Measurements from ENCODE around the gene NPBWR2.
"Not testable (repeated sequence)": the region's sequence is repeated elsewhere in the genome, so short reads cannot be mapped to it uniquely, and the experiment has no call there.

NPBWR2 gene

DNA sequence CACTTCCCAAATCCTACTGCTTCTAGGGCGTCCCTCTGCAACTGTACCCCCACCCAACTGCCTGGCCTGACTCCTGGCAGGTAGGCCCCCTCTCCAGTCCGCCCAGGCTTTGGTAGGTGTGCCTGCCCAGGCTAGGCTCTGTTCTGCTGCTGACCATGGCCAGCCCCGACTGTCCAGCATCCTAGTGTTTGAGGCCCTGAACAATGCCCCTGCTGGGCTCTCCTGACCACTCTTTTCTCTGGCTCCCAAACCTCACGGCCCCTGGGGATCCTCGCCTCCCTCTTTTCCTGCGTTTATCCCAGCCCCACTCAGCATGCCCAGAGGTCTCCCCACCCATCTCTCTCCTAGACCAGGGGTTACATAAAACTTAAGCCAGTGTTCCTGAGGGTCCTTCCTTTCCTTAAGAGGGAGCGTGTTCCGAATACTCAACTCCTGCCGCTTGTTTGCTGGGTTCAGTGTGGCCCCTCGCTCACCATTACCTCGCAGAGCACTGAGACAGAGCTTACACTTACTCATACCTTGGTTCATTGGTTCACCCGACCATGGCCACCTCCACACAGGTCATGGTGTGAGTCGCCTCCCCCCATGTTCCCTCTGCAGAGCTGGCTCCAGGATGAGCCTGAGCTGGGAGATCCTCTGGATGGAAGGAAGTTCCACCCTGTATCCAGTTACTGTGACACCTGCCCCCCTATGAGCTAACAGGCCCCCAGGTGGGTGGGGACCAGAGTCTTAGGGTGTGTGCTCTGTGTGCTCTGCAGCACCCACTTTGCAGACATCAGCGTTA lies 35.8 kb upstream of the NPBWR2 start:
- no peak for DNase-seq

DNA sequence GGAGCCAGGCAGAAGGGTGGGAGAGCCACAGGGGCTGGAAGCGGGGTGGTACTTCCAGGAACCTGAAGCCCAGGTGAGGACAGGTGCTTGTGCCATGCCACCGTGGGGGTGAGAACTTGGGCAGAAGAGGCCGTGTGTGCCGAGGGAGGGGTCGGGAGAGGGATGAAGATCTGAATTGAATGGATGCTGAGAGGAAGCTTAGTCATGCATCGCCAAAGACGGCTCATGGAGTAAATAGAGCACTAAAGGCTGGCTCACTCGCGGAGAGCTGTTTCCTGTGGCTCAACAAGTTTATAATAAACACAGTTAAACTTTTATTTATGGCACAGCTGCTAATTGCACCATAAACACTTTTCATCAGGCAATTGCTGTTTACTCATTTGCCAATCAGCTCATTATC lies 35.2 kb upstream of the NPBWR2 start:
- no peak for DNase-seq

DNA sequence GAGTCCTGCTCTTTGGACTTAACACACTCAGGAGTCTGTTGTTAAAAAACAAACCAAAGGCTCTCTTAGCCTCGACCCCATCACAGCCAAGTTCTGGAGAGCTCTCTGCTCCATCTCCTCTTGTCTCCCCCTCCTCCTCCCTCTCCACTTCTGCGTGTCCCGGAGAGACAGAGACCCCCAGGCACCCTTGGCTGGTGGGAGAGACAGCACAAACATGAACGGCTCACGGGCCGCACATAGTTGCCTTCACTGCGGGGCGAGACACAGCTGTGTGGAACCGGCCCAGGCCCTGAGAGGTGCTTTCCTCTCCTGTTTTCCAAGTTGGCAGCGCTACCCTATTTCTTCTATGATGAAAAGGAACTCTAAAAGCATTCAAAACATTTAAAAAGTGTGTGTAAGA lies 33.6 kb upstream of the NPBWR2 start:
- DNase-seq: no peak

DNA sequence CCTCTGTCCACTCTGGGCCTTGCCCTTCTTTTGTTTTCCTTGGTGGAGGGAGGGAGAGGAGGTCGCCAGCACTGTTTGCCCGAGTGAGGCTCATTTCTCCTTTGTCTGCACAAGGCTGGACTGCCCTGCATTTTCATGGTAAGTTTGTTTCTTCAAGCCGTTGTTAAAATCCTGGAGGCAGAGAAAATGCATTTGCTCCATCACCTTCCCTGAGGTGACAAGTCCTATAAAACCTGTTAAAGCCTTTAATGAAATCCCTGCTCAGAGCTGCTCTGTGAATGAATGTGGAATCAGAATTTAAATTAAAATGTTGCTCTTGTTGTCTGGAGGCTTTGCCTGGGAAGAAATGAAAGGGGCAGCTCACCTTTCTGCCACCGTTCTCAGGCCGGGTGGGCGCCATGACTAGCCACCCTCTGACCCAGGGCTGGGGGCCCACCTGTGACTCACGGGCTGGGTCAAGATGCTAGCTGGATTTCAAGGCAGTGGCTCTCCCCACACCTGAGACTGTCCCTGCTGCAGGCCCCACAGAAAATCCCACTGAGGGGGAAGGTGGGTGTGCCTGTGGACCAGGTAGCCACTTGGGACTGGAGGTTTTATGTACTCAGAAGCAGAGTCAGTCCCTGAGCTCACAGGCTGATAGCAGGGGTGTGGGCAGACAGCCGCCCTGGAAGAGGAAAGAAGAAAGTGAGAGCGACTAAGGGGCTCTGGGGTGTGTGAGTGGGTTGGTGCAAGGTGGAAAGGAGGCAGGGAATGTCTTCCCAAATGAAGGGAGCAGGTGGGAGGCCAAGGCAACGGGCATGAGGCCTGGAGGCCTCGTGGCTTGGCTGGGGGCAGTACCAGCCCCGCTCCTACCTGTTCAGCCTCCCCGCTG lies 32.9 kb upstream of the NPBWR2 start:
- DNase-seq: no peak

DNA sequence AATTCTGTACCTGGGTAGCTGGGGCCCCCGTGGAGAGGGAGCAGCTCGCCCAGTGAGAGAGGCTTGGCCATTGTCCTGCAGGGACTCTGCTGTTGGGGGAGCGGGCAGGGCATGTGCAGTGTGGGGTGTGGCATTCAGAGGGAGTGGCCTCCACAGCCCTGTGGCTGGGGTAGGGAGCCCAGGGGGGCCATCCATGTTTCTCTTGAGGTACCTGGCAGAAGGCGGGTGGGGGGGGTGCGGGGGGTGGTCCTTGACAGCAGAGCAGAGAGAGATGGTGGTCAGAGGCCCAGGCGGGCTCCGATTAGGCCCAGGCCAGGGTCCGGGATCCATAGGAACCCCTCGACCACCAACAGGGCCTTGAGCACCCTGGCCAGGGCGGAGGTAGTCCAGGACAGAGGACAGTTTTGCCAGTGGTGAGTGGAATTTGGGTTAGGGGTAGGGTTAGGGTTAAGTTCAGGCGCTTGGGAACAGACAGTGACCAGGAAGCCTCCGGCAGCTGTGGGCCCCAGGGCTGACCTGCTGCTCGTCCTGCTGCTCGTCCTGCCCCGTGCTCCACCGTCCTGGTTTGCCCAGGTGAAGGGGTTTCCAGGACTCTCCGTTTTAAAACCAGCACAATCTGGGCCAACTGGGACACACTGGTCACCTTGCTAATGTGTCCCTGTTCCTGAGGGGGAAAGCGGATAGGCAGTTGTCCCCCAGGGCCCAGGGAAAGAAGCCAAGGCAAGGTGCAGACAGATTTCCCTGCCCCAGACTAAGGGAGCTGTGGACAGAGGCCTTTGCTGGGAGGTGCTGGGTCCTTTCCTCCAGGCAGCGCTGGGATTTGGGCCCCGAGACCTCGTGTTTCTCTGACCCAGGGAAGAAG lies 32.1 kb upstream of the NPBWR2 start:
- no peak for DNase-seq

DNA sequence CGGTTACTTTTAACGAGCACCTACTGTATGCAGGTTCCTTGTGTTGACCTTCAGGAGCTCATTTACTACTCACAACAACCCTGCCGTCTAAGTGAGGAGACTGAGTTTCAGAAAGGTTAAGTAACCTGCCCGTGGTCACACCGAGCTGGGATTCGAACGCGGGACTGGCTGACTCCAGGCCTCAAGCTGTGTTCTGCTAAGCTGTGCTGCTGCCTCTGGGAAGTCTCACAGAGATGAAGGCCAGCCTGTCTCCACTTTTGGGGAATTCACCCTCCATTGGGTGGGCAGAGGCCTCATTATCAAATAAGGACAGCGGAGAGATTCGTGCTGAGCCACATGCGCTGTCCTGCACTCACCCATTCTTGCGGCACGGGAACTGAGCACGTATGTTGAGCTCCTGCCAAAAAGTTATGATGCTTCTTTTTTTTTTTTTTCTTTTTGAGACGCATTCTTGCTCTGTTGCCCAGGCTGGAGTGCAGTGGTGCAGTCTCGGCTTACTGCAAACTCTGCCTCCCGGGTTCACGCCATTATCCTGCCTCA lies 31.0 kb upstream of the NPBWR2 start:
- no peak for DNase-seq

DNA sequence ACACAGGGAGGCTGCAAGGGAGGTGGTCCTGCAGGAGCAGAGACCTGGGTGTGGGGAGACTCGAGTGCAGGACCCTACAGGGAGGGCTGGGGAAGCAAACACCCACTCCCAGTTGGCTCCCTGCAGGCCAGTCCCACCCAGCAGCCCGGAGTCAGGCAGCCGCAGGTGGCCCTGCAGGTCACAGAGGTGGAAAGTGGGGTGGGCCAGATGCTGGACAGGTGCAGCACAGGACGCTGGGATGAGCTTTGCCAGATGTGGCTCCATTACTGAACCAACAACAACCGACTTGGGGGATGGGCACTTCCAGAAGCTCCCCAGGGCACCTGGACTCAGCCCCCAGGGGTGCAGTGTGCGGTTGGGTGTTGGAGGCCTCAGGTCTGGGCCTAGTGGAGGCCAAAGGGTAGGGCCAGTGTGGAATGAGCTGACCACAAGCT lies 30.2 kb upstream of the NPBWR2 start:
- DNase-seq: no peak

DNA sequence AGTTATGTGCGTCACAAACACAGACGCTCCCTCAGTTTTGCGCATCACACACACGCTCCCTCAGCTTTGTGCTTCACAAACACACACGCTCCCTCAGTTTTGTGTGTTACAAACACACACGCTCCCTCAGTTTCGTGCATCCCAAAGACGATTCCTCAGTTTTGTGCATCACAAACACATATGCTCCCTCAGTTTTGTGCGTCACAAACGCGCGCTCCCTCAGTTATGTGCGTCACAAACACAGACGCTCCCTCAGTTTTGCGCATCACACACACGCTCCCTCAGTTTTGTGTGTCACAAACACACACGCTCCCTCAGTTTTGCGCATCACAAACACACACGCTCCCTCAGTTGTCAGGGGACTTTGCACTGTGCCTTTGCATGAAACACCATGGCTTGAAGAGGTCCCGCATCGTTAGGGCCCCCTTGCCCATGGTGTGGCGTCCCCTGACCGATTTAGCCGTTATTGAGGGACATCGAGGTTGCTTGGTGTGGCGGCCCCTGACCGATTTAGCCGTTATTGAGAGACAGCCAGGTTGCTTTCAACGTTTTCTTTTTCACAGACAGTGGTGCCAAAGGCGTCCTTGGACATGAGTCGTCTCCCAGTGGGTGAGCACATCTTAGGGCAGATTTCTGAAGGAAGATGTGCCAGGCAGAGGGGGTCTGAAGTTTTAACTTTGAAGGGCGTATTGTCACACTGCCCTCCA lies 28.8 kb upstream of the NPBWR2 start:
- no peak for DNase-seq

DNA sequence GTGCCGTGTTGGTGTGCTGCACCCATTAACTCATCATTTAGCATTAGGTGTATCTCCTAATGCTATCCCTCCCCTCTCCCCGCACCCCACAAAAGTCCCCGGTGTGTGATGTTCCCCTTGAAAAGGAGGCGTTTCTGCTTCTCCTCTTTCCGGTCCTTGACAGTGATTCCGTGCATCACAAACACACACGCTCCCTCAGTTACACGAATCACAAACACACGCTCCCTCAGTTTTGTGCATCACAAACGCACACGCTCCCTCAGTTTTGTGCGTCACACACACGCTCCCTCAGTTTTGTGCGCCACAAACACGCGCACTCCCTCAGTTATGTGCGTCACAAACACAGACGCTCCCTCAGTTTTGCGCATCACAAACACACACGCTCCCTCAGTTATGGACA lies 27.4 kb upstream of the NPBWR2 start:
- DNase-seq: not testable (repeated sequence)

DNA sequence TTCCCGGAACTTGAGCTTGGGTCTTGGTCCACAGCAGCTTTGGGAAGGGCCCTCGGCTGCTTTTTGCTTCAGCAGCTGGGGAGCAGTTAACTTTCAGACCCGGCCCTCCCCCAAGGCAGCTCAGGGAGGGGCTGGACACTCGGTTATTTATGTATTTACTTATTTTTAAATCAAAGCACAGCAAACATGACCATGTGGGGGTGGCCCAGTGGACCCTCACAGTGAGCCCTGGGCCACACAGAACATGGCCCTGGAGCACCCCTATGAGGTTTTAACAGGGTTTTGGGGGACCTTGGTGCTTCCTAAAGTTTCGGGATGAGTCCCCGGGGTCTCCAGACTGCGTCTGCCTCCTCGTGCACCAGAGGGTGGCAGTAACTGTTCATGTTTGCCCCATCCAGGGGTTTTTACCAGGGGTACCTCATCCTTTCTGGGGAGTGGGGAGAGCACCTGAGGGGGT lies 26.6 kb upstream of the NPBWR2 start:
- DNase-seq: no peak

DNA sequence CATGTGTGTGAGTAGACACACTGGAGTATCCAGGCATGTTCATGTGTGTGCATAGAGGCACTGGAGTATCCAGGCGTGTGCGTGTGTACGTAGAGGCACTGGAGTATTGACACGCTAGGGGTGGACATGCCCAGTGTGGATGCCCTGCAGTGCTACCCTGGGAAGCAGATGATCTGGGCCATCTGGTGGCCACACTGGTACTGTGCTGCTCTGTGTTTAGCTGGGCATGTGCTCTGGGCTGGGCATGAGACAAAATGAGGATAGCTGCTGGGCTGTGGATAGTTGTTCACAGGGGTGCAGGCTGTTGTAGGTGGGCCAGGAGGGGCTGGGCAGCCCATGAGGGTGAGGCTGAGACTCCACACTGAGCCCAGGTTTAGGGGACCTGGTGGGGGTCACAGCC lies 24.0 kb upstream of the NPBWR2 start:
- DNase-seq: no peak

DNA sequence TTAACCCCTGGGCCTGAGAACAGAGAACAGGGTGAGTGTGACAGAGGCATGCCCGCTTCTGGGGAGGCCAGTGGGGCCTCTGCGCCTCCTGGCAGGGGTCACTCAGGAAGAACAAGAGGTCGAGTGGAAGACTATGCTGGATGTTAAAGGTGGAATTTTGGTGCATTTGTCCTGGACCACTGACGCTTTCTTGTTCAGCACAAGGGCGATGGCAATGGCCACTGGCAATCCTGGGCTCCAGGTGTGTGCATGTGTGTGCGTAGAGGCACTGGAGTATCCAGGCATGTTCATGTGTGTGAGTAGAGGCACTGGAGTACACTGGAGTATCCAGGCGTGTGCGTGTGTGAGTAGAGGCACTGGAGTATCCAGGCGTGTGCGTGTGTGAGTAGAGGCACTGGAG lies 23.5 kb upstream of the NPBWR2 start:
- DNase-seq: no peak

DNA sequence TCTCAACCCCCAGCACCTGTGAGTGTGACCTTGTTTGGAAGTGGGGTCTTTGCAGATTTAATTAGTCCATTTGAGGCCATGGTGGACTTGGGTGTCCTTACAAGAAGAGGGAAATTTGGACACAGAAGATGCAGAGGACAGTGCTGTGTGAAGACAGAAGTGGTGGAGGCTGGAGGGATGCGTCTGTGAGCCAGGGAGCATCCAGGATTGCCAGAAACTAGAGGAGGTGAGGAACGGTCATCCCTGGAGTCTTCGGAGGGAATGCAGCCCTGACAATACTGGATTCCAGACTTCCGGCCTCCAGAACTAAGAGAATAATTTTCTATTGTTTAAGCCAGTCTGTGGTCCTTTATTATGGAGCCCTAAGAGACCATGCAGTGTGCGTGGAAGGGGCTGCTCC lies 22.9 kb upstream of the NPBWR2 start:
- DNase-seq: no peak

DNA sequence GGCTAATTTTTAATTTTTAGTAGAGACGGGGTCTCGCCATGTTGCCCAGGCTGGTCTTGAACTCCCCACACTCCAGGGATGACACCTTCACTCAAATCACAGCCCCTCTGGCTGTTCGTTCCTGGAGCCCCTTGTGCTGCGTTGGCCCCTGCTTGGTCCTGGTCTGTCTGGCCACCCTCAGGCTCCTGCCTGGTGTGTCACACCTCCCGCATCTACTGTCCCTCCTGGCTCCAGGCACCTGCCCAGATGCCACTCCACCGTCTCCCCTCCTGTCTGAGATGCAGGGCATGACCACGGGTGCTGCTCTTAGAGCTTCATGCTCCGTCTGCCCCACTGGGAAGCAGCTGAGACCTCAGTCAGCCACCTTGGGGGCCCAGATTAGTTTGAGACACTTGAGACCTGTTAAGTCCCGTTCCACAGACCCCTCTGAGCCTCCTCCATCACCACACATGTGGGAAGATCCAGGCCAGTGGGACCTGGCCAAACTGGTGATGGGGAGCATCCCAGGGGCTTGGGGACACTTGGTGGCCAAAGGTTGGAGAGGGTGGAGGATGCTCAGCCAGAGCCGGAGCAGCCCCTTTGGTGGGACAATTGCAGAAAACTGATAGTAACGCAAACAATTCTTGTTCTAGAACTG lies 21.9 kb upstream of the NPBWR2 start:
- no peak for DNase-seq

DNA sequence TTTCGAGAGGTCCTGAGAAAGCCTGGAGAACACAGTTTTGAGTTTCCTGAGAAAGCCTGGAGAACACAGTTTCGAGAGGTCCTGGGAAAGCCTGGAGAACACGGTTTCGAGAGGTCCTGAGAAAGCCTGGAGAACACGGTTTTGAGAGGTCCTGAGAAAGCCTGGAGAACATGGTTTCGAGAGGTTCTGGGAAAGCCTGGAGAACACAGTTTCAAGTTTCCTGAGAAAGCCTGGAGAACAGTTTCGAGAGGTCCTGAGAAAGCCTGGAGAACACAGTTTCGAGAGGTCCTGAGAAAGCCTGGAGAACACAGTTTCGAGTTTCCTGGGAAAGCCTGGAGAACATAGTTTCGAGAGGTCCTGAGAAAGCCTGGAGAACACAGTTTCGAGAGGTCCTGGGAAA lies 16.2 kb upstream of the NPBWR2 start:
- DNase-seq: not testable (repeated sequence)

DNA sequence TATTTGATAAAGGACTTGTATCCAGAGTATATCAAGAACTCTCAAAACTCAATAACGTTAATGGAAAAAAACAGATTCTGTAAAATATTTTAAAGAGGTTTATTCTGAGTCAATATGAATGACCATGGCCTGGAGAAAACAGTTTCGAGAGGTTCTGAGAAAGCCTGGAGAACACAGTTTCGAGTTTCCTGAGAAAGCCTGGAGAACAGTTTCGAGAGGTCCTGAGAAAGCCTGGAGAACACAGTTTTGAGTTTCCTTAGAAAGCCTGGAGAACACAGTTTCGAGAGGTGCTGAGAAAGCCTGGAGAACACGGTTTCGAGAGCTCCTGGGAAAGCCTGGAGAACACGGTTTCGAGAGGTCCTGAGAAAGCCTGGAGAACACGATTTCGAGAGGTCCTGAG lies 15.6 kb upstream of the NPBWR2 start:
- not testable (repeated sequence) for DNase-seq

DNA sequence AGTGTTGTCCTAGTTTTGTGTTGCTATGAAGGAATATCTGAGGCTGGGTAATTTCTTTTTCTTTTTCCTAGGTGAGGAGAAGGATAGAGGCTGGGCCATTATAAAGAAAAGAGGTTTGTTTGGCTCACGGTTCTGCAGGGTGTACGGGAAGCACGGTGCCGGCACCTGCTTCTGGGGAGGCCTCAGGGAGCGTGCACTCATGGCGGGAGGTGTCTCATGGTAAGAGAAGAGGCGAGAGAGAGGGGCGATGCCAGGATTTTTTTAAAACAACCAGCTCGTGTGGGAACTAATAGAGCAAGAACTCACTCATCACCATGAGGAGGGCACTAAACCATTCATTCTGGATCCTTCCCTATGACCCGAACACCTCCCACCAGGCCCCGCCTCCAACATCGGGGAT lies 14.2 kb upstream of the NPBWR2 start:
- no peak for DNase-seq

DNA sequence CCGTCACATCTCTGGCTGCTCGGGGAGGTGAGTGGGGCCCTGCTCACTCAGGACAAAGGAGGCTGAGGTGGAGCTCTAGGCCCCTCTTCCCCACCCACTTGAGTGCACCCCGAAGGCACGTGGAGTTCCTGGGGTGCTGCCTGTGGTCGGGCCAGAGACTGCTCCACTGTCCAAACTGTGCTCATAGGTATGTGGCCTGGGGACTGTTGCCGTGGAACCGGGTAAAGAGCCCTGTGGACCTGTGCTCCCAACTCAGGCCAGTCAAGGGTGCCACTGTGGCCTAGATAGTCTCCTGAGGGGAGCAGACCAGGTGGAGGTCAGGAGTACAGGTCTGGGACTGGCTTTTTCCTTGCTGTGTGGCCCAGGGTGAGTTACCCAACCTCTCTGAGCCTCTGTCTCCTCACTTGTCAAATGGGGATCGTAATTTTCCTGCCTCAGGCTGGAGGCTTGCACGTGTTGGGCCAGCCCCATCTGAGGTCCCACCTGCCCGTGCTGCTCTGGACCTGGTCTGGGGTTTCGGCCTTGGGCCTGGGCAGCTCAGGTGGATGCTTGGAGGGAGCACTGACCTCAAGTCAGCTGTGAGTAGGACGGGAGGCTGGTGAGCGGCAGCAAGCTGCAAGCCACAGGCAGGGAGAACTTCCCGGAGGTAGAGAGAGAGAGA lies 12.4 kb upstream of the NPBWR2 start:
- no peak for DNase-seq

DNA sequence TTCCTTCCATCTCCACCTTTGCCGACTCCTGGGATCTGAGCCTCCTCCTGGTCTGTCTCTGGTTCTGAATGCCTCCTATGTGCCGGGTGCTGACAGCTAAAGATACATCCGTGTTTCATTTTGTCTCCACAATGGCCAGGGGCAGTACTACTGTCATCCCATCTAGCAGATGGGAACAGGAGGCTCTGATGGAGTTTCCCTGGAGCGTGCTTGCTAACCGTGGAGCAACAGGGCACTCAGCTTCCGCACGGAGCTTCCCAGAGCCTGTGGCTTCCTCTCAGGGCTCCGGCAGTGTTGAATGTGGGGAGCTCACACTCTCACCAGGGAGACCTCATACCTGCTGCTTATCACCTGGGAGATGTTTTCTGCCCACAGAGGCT lies 11.9 kb upstream of the NPBWR2 start:
- DNase-seq: no peak

DNA sequence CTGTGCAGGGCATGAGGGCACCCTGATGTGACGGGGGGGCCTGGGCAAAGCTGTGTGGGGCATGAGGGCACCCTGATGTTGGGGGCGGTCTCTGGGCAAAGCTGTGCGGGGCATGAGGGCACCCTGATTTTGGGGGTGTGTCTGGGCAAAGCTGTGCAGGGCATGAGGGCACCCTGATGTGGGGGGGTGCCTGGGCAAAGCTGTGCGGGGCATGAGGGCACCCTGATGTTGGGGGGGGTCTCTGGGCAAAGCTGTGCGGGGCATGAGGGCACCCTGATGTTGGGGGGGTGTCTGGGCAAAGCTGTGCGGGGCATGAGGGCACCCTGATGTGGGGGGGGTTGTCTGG lies 10.0 kb upstream of the NPBWR2 start:
- not testable (repeated sequence) for DNase-seq

Measured in NCI-H1417 treated with DMSO at 0.1 percent for 48 hours (cell line).